B cell (primary cell): Measurements from ENCODE around the gene ZNF516.

Source experiments
- EZH2 ChIP-seq: IDR thresholded peaks from 2 replicates; pipeline ENCODE4 v1.6.1; 2012; ENCODE audit warnings: borderline replicate concordance, low read depth, mild to moderate bottlenecking, moderate library complexity, low read length; ENCODE audit not compliant: insufficient read depth, poor library complexity, severe bottlenecking
- TF ChIP-seq, protein P1 (sequence below): fragments of 200-600 bp; IDR thresholded peaks from one replicate; pipeline ENCODE4 v1.8.0; 2022; ENCODE audit warnings: antibody characterized with exemption, mild to moderate bottlenecking

- TF ChIP-seq, protein P1, sequence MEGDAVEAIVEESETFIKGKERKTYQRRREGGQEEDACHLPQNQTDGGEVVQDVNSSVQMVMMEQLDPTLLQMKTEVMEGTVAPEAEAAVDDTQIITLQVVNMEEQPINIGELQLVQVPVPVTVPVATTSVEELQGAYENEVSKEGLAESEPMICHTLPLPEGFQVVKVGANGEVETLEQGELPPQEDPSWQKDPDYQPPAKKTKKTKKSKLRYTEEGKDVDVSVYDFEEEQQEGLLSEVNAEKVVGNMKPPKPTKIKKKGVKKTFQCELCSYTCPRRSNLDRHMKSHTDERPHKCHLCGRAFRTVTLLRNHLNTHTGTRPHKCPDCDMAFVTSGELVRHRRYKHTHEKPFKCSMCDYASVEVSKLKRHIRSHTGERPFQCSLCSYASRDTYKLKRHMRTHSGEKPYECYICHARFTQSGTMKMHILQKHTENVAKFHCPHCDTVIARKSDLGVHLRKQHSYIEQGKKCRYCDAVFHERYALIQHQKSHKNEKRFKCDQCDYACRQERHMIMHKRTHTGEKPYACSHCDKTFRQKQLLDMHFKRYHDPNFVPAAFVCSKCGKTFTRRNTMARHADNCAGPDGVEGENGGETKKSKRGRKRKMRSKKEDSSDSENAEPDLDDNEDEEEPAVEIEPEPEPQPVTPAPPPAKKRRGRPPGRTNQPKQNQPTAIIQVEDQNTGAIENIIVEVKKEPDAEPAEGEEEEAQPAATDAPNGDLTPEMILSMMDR = no peak
- no peak for TF ChIP-seq EZH2
Measured at GRCh38 chr18:76461148-76461547, 33.9 kb downstream of the ZNF516 start.
